ENCODE measurements around the gene ZNF846.

DNA sequence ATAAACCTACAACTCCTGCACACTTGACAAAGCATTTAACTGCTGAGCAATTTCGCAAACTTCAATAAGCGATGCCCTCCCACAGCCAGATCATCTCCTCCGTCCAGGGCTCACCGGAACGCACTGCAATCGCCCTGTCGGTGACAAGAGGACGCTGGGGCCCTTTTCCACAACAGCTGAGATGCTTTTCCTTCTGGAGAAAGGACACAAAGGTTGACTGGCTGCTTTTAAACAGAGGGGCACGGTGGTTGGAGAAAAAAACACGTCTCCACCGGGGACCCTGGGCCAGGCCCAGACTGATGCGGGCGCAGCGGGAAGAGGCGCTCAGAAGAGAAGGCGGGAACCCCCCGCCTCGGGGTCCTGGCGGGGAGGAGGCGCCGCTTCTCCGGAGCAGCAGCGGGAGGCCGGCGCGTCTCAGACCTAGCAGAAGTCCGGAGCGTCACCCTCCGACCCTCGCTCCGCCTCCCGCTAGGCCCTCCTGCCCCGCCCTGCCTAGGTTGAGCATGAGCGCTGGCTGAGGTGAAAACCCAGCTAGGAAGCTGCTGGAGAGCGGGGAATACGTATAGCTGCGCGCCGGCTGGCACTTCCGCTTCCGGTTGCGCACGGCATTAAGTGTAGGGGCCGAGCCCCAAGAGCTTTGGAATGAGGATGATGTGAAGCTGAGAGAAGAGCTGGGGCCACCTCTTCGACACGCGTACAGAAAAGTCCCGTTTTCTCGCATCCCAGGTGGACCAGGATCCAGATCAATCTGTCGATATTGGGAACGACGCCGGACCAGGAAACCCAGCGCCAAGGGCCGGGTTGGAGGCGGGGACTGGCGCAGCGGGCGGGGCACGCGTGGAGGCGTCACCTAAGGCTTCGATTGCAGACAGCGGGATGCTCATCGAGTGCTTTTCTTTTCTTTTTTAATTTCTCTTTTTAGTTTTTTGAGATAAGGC is at the start of gene ZNF846:
- TF ChIP-seq, protein P1, sequence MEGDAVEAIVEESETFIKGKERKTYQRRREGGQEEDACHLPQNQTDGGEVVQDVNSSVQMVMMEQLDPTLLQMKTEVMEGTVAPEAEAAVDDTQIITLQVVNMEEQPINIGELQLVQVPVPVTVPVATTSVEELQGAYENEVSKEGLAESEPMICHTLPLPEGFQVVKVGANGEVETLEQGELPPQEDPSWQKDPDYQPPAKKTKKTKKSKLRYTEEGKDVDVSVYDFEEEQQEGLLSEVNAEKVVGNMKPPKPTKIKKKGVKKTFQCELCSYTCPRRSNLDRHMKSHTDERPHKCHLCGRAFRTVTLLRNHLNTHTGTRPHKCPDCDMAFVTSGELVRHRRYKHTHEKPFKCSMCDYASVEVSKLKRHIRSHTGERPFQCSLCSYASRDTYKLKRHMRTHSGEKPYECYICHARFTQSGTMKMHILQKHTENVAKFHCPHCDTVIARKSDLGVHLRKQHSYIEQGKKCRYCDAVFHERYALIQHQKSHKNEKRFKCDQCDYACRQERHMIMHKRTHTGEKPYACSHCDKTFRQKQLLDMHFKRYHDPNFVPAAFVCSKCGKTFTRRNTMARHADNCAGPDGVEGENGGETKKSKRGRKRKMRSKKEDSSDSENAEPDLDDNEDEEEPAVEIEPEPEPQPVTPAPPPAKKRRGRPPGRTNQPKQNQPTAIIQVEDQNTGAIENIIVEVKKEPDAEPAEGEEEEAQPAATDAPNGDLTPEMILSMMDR (IDR thresholded peaks at IDR 0.05), result no peak
- no peak for TF ChIP-seq POLR2A (IDR thresholded peaks at IDR 0.05)
